GM12865 (cell line): ENCODE measurements around the gene LBR.

ENCODE experiments used
- DNase-seq: peaks from one replicate; pipeline ENCODE4 v3.0.0; 2010; ENCODE audit warnings: low read depth
- H3K4me3 ChIP-seq: 2 replicates; pipeline ENCODE4 v1.5.1; 2011; ENCODE audit warnings: mild to moderate bottlenecking, low read depth, low read length, control low read depth
- CTCF ChIP-seq: IDR thresholded peaks from 2 replicates; pipeline ENCODE4 v1.5.1; 2011; ENCODE audit warnings: low read length, control low read depth, low read depth, inconsistent platforms; ENCODE audit not compliant: insufficient read depth; ENCODE audit errors: missing control alignments

The LBR gene

GRCh38 chr1:225422795-225423517 is 4.9 kb downstream of the LBR start:
- H3K4me3 ChIP-seq: no peak overlapping the region
- no peak for TF ChIP-seq CTCF
- DNase-seq: no peak

- no peak for DNase-seq
- TF ChIP-seq CTCF: no peak
- H3K4me3 ChIP-seq: no peak overlapping the region
Observed at GRCh38 chr1:225422031-225422605, 5.7 kb downstream of the LBR start.

- no peak for TF ChIP-seq CTCF
- DNase-seq: no peak
- H3K4me3 ChIP-seq: no peak overlapping the region
Observed at GRCh38 chr1:225418598-225418997, 9.2 kb downstream of the LBR start.

GRCh38 chr1:225418059-225418458 is 9.8 kb downstream of the LBR start:
- DNase-seq: no peak
- TF ChIP-seq CTCF: no peak
- no peak overlapping the region for H3K4me3 ChIP-seq

- H3K4me3 ChIP-seq: no peak overlapping the region
- no peak for TF ChIP-seq CTCF
- DNase-seq: no peak
Observed at GRCh38 chr1:225415967-225416745, 11.7 kb downstream of the LBR start.

GRCh38 chr1:225415307-225415706 is 12.5 kb downstream of the LBR start:
- DNase-seq: no peak
- TF ChIP-seq CTCF: no peak
- no peak overlapping the region for H3K4me3 ChIP-seq
